HG03521 (cell line): ENCODE measurements around the gene EML6.

Experiments used
- ATAC-seq: cut with Tn5 transposase; IDR thresholded peaks from one replicate; pipeline ENCODE4 v1.9.1; 2021; ENCODE audit warnings: mild to moderate bottlenecking, moderate library complexity; ENCODE audit not compliant: unreplicated experiment

EML6 gene

DNA sequence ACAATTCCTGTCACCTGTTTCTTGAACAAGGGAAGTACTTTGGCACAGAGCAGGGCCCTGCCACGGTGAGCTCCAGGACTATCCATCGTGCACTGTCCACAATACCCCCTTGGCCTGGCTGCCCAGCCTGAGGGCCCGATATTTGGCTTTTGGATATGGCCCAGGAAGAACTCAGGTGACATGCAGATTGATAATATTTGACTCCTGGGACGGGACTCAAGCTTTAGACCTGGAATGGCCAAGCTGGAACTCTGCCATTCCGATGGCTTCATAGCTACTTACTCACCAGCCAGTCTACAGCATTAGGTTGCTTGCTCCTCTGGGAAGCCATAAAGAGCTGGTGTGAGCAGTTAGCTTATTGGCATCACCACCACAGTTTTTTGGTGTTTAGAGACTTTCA lies 26.6 kb downstream of the EML6 start:
- no peak for ATAC-seq

DNA sequence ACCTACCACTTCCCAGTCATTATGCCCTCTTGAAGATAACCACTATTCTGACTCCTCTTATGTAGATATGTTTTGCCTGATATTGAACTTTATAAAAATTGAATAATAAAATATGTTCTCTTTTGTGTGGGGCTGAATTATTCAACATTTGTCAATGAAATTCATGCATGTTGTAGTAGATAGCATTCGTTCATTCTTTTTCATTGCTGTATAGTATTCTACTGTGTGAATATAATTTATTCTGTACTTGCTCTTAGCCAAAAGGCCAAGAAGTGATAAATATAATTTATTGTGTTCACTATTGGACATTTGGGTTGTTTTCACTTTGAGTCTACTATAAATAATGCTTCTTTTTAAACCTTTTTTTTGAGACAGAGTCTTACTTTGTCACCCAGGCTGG lies 29.0 kb downstream of the EML6 start:
- no peak for ATAC-seq

DNA sequence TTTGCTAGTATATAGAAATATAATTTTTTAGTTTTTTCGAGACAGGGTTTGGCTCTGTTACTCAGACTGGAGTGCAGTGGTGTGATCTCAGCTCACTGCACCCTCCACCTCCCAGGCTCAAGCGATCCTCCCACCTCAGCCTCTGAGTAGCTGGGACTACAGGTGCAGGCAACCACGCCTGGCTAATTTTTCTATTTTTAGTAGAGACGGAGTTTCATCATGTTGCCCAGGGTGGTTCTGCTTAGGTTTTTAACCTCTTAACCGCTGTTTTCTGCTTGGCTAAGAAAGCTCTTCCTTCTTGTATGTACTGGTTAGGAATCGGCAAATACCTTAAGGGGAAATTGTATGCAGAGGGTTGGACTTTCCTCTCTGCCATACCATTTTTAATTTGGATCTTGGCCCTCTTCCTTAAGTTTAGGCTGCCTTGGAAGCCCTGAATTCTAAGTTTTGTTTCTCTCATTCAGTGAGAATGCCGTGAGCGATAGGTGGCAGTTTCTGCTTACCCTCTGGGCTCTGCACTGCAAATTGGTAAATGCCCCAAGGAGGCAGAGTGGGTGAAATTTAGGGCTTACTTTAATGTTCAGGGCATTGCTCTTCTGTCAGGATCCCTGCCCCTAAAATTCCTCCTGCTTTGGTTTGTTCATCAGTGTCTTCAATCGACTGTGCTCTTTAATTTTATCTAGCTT lies 32.3 kb downstream of the EML6 start:
- no peak for ATAC-seq

DNA sequence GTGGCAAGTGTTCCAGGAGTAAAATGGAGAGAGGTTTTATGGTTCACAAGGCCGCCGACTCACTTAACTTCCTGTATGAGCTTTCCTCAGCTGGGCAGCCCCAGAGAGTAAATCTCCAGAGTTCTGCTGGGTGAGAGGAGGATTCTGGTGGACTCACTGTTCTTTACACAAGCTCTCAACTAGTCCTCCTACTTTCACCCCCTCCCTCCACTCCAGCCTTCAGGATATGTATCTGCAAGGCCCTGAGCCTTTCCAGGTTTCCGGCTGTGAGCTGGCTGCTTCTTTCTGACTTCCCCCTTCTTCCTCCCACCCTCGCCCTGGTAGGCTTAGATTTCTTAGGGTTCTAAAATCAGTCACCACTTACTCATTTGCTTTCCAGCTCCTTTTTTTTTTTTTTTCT lies 34.0 kb downstream of the EML6 start:
- ATAC-seq, result no peak

DNA sequence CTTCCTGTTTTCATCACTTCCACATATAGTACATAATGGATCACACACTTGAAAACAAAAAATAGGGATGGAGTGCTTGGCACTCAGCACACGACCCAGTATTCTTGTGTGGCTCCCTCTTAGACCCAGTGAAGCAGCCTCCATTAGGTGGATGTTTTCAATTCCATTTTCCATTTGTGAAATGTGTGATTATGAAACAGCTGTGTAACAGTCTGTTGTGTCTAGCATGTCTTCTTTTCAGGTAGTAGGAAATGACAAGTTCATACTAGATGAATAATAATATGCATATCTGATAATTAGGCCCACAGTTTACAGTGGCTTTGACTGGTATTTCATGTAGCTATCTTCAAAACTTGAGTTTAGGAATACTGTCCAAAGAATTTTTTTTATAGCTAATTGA lies 35.5 kb downstream of the EML6 start:
- no peak for ATAC-seq

DNA sequence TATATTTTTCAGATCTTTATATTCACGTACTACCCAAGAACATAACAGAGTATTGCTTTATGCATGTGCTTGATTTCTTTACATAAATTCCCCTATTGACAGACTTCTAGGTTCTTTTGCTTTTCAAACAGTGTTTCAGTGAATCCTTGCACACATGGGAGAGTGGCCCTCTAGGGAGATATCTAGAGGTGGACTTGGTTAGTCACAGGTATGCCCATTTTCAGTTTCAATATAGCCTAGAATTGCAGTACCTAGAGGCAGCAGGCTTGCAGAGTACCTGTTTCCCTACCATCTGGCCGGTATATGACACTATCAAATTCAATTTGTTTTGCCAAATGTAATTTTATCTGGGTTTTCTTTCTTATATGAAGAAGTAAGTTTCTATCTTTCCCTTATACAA lies 36.8 kb downstream of the EML6 start:
- ATAC-seq, result no peak

DNA sequence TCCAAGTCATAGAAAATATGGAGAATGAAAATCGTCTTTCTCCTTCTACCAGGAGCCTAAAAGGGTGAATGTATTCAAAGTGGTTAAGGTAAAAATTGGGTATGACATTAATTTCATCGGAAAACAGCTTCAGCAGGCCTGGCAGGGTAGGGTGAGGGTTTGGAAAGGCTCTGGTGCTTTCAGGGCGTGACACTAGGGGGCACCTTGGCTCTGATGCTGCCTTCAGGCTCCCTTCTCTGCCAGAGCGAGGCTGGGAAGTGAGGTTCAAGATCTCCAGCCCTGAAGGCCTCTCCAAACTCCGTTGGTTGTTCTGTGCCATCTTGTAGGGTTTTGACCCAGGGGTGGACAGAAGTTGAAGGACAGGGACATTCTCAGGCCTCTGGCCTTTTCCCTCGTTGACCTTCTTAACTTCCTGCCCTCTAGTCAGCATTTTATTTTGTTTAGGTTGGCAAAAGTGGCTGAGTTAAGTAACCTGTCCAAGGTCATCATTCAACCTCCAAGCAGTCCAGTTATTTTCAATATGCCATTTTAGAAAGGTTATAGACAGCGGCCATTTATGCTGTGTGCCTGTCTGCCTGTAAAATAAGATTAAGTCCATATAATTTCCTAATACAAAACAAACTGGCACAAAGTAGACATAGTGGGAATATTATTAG lies 40.3 kb downstream of the EML6 start:
- ATAC-seq, result no peak

DNA sequence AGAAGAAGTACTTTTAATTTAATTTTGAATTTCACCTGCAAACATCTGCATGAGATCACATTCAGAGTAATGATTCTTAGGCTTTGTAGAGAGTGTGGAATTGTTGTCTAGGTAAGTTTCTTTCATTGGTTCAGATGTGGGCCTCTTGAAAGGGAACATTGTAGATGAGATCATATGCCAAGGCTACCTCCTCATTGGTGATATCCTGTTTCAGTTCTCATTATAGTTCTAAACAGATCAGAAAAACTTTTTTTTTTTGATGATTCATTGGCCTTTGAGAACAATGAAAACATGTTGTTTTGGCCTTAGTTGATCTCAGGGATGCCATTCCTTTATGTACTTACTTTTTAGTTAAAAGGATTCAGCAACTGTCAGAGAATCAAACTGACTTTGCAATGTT lies 44.5 kb downstream of the EML6 start:
- no peak for ATAC-seq

DNA sequence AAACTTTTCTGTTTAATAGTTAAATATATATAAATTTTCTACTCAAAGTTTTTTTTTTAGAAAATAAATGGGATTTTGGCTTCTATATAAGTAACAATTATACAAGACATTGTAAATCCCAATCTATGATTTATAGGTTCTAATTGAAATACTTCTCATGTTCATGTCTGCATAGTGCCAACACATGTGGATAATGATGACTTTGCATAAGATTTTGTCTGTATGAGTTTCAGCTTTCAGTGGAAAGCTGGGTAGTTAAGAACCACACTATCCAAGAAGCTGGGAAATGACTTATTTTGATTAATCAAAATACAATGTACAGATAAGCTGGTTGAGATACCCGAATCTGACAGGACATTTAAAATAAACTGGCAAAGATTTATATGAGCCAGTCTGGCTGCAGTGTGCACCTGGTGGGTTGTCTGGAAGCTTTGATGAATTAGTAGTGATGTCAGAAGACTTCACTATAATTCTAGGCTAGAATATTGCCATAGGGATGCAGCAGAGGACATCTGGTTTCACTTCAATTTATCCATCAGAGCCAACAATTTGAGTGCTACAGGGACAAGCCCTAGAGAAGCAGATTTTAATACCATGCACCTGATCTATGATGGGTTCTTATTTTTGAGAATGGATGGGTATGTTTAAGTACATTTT lies 45.4 kb downstream of the EML6 start:
- no peak for ATAC-seq

DNA sequence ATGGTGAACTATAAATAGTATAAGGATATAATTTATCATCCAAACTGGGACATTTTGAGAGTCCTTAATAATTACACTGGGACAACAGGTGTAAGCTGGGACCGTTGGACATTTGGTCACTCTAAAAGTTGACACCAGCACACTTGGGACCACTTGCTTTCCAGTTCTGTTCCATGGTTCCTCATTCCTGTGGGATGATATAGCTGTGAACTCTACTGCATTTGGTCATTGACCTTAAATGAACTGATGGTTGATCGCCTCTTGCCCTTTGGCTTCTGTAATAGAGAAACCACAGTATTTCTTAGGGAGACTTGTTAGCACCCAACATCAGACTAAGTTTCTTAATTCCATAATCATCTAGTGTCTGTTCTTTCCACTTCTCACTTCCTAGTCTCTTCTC lies 46.7 kb downstream of the EML6 start:
- no peak for ATAC-seq

DNA sequence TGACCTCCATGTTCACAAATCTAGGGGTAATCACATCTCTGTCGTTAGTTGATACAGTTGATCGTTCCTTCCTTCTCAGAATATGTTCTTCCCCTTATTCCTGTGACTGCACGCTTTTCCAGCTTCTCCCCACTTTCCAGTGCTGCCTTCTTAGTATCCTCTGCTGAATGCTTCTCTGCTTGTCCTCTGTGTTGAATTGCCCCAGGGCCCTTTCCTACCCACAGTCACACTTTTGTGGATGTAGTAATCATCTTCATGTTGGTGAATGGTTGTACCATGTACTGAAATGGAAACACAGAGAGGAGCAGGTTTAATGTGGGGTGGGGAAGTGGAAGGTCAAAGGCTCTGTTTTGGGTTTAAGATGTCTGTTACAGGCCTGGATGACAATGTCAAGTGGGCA lies 47.2 kb downstream of the EML6 start:
- ATAC-seq, result no peak

DNA sequence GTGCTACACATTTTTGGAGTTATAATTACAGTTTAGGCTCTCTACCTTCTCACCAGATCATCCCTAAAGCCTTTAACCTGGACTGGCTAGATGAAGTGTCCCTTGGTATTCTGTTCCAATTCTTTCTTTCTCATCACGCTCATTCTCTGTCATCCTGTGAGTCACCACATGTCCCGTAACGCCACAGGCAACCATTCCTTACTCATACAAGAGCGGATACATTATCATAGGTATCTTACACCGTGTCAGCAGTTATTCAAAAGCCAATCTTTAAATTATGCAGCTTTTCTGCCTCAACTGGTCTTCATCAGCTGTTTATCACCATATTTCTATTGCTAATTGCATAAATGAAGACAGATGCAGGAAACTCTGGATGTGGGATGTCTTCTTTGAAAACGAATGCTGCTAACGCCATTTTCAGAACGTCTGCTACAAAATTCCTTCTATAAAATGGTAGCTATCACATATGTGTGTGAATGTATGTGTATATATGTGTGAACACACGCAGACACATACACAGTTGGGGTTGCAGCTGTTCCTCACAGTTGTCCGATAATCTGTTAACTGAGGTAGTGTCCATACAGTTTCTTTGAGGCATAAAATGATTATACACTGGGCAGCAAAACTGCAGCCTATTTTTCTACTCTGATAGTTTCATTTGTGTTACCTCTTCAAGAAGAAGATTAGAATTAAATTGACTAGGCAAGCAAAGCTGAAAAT lies 47.9 kb downstream of the EML6 start:
- no peak for ATAC-seq

DNA sequence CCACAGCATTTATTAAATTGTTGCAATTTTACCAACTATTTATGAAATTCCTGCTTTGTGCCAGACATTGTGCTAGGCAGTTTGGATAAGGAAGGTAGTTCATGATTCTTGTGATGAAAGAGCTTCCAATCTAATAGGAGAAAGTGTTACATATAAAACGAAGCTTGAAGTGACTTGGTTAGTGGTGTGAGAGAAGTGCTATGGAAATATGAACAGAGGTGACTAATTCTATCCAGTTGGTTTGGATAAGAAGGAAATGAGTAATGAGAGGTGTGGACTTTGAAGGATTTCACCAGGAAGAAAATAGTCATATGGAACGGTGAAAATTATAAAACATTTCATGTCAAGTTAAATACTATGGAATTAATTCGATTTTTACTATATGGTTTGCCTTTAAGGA lies 48.6 kb downstream of the EML6 start:
- no peak for ATAC-seq

DNA sequence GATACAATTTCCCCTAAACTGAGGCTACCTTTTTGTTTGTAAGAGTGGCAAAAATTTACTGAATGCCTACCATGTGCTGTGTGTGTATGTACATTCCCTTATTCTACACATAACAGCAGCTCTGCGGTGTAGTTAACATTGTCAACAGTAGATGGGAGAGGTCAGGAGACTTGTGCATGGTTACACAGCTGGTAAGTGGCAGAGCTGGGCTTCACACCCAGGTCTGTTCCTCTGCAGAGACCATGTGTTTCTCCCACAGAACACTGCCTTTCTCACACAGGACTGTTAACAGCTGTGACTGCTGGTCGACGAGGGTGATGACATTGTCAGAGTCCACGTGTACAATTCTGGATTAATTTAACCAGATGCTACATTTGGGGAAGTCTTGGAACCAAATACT lies 49.1 kb downstream of the EML6 start:
- ATAC-seq, result no peak

DNA sequence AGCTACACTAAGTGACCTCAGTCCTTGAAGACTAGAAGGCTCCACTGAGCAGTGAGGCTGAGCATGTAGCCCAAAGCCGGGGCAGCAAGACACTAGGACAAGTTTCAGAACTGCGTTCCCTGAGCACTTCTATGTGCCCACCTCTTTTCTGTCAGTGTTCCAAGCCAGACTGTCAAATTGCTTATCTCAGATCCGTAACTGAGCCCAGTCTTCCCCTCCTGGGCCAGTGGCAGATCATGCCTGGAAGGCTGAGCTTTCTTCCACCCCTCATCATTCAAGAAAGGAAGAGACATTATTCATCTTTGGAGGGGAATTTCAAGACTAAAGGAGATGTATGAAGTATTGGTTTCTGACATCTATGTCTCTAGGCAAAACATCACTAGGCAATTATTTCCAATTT lies 49.8 kb downstream of the EML6 start:
- ATAC-seq, result no peak

DNA sequence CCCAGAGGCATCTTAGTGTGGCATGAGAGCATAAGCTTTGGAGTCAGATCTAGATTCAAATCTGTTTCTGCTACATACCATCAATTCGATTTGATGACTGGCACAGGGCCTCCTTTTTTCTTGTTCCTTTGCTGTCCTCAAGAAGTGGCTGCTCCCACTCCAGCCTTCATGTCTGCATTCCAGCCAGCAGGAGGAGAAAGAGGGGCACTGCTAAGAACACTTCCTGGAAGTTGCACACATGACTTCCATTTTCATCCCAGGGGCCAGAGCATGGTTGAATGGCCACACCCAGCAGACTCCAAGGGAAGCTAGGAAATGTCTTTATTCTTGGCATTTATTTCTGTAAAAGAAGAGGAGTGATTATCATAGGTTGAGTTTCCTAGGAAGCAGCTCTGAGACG lies 50.4 kb downstream of the EML6 start:
- ATAC-seq, result no peak

DNA sequence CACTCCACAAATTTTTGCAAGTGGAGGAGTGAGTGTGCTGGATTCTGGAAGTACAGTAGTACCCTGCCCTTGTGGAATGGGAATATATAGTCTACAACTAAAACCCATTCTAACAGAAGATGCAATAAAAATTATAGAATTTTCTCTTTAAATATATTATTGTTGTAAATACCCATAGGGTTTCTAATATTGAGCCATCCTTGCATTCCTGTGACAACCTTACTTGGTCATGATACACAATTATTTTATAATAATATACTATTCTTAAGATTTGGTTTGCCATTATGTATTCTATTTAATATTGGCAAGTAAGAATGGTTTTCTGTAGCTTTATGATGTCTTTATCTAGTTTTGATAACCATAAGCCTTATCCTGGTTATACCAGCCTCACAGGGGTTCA lies 52.2 kb downstream of the EML6 start:
- no peak for ATAC-seq

DNA sequence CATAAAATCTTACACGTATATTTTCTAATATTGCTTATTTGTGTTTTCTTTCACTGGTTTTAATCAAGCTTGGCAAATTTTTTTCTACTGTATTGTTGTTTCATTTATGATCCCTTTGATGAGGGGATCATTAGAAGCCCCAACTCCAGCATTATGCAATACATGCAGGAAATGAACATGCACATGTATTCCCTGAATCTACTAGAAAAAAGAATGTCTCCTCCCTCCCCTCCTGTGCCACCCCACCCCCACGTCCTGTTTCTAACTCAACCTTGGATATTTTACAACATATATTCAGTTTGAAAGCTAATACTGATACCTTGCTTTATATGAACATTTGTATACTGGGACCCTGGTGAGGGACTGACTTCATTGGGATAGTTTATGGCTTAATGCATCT lies 53.0 kb downstream of the EML6 start:
- ATAC-seq, result no peak

DNA sequence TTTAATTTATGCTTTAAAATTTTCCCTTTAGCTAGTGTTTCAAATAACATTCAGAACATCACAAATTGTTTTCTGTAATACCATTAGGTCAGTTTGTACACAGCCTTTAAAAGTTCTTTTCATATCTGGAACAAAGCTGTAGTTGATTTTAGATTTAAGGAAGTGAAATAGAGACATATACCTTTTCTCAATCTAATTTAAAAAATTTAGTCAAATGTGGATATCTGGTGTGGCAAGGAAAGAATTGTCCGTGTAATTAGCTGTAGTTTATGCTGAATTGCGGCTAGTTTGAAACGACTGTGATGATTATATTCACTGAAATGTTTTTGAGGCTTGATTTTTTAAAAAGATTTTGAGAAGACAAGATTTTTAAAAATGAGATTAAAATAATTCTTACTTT lies 59.9 kb downstream of the EML6 start:
- ATAC-seq, result no peak

DNA sequence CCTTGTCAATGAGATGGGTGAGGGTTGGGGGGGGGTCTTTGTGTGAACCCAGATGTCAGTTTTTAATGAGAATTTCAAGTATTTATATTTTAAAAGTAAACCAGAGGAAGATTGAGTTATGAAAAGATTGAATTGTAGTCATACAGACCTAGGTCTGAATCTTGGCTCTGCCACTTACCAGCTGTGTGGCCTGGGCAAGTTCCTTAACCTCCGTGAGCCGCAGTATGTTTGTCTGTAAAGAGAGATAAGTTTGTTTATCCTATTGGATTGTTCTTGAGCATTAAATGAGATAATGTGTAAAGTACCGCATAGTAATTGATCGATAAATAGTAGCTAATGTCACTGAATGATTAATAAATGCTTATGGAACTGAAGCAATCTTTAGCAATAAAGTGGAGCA lies 63.8 kb downstream of the EML6 start:
- no peak for ATAC-seq

DNA sequence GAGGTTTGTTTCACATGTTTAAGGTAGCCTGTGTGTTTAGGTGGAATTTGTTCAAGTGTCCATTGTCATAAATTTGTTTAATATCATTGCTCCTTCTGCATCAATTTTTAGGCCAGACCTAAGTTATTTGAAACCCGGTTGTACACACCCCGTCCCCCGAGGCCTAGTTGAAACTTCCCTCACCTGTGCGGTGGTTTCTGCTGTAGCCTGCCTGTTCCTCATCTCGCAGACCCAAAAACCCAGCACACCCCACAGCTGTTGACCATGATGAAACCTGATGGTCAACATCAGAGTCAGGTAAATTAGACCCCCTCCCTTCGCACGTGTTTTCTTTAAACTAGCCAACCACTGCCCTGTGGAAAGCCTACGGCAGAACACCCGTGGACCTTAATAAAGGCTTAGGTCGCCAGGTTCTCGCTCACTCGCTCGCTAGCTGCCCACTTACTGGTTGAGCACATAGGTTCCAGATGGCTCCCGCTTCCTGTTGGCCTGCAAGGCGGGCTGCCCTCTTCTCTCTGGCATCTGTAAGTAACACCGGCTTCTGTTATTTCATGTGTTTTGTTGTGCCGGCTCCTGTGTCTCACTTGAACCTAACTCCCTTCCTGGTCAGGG lies 64.4 kb downstream of the EML6 start:
- no peak for ATAC-seq
